ENCODE data around the gene CTXN1. TPM values are rescaled to one million over a fixed set of nuclear protein-coding genes. Genes with fewer than 3 reads are reported as not detected.

Gene CTXN1
- total RNA-seq (ENCODE audit: low replicate concordance), result 50.0 and 57.8 TPM in 2 replicates
- long read RNA-seq, result 0 reads

- TF ChIP-seq CTCF (conservative IDR thresholded peaks at IDR 0.05), result peak; percentile 57
- H3K4me3 Mint-ChIP-seq, result peak within 1 kb of the TSS; percentile 93
- H3K27me3 Mint-ChIP-seq, result no peaks in the 10 kb centered on the region
- H3K27ac Mint-ChIP-seq, result peak within 1 kb of the TSS; percentile 92
- no peaks in the 10 kb centered on the region for H3K9me3 Mint-ChIP-seq
- H3K36me3 Mint-ChIP-seq, result peaks cover 4% of the 10 kb centered on the region
- peak; percentile 91 for DNase-seq (ENCODE audit: extremely low spot score, unreplicated experiment)
- H3K4me1 Mint-ChIP-seq (ENCODE audit: unreplicated experiment), result peaks cover 18% of the 10 kb centered on the region
Measured at GRCh38 chr19:7926021-7926726, at the start of gene CTXN1. Gene CTXN1, minus strand, starts transcription at chr19:7926135. Its CDS starts 597 bp downstream, at chr19:7925538.

DNA sequence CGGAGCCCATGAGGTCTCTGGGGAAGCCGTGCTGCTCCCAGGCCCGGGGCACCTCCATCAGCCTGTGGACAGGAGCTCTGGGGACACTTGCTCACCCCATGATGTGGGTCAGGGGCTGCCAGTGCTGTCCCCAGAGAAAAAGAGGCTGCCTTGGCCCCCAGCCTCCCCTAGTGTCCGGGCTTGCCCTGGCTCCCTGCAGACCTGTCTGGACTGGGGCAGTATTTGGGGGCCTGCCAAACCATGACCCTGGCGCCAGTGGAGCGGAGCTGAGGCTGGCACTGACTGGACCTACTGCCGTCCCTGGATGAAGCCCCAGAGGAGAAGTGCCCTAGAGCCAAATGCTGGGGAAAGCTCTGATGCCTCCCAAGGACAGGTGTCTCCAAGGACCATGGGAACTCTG lies 49.1 kb upstream of the CTXN1 start:
- Mint-ChIP-seq H3K27me3 (no peaks in the 10 kb centered on the region), H3K27ac (no peak overlapping the region), H3K4me3 (no peak overlapping the region), H3K9me3 (no peaks in the 10 kb centered on the region), H3K36me3 (peaks cover 8% of the 10 kb centered on the region), H3K4me1 (ENCODE audit: unreplicated experiment) (no peaks in the 10 kb centered on the region)
- no peak for DNase-seq (ENCODE audit: extremely low spot score, unreplicated experiment)
- no peak for TF ChIP-seq CTCF (conservative IDR thresholded peaks at IDR 0.05)

- no peaks in the 10 kb centered on the region for H3K4me1 Mint-ChIP-seq (ENCODE audit: unreplicated experiment)
- no peak for TF ChIP-seq CTCF (conservative IDR thresholded peaks at IDR 0.05)
- H3K9me3 Mint-ChIP-seq, result no peaks in the 10 kb centered on the region
- H3K27ac Mint-ChIP-seq, result no peak overlapping the region
- H3K4me3 Mint-ChIP-seq, result no peak overlapping the region
- H3K27me3 Mint-ChIP-seq, result no peaks in the 10 kb centered on the region
- DNase-seq (ENCODE audit: extremely low spot score, unreplicated experiment), result no peak
- H3K36me3 Mint-ChIP-seq, result peaks cover 8% of the 10 kb centered on the region
Measured at GRCh38 chr19:7973883-7974282, 47.9 kb upstream of the CTXN1 start.

DNA sequence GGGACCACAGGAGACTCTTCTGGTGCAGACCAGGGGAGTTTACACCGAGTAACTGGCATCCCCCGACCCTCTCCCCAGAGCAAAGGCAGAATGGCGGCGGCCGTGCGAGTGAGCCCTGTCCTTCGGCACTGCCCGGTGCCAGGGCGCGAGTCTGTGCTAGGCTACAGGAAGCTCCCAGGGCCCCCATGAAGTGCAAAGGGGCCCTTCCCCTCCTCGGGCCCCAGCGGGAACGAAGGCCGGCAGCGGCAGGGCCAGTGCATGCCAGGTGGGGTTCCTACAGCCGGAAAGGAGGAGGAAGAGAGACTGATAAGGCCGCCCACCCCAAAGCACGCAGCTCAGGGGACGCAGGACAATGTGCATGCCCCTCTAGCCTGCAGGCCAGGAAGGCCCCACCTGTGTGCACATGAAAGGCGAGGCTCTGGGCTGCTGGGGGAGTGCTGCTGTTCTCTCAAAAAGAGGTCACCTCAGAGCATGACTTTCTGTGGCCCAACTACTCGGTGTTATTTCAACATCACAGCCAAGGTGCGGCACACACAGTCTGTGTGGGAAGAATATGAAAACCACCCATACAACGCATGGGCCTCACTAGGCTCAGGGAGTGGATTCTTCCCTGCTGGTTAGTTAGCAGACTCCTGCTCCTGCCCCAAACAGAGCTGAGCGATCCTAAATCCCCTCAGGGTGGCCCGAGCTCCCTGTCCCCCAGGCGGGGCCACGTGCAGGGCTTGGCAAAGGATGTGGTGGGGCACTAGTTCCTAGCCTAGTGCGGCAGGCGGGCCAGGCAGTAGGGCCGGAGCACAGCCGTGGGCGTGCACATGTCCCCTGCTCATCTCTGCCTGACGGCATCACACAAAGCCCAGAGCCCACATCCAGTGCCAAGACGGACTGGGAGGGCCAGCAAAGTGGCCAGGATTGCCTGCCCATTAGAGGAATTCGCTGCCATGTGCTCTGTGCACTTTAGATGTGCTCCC lies 45.9 kb upstream of the CTXN1 start:
- TF ChIP-seq CTCF (conservative IDR thresholded peaks at IDR 0.05), result no peak
- DNase-seq (ENCODE audit: extremely low spot score, unreplicated experiment), result no peak
- H3K4me3 Mint-ChIP-seq, result no peak overlapping the region
- H3K4me1 Mint-ChIP-seq (ENCODE audit: unreplicated experiment), result no peaks in the 10 kb centered on the region
- H3K27me3 Mint-ChIP-seq, result no peaks in the 10 kb centered on the region
- peaks cover 8% of the 10 kb centered on the region for H3K36me3 Mint-ChIP-seq
- no peak overlapping the region for H3K27ac Mint-ChIP-seq
- H3K9me3 Mint-ChIP-seq, result no peaks in the 10 kb centered on the region

DNA sequence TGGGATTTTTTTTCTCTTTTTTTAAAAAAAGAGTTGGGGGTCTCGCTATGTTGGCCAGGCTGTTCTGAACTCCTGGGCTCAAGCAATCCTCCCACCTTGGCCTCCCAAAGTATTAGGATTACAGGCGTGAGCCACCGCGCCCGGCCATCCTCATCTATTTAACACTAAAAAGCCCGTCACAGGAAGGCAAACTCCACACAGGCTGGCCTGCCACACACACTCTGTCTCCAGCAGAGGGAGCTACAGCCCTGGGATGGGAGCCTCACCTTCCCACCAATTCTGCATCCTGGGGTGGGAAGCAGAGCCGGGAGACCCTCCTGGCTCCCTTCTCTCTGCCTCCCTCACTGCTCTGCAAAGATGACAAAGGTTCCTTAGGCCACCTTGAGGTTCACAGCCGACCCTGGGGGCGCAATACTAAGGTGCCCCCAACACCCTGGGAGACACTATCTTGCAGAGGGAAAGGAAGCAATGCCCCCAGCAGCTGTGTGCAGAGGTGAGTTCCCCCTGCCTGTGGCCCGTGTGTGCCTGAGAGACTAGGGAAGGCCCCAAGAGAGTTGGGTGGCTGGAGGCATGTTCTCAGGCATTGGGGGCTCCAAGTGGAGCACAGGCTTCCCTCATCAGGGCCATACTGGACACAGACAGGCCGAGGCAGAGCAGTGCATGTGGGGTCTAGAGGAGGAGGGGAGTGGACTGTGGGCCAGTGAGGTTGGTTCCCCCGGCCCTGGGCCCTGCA lies 44.9 kb upstream of the CTXN1 start:
- TF ChIP-seq CTCF (conservative IDR thresholded peaks at IDR 0.05), result peak; percentile 88
- H3K27ac Mint-ChIP-seq, result peak overlapping the region; percentile 41
- no peak for DNase-seq (ENCODE audit: extremely low spot score, unreplicated experiment)
- peaks cover 13% of the 10 kb centered on the region for H3K36me3 Mint-ChIP-seq
- no peaks in the 10 kb centered on the region for H3K9me3 Mint-ChIP-seq
- no peak overlapping the region for H3K4me3 Mint-ChIP-seq
- no peaks in the 10 kb centered on the region for H3K4me1 Mint-ChIP-seq (ENCODE audit: unreplicated experiment)
- H3K27me3 Mint-ChIP-seq, result no peaks in the 10 kb centered on the region

Data from type B pancreatic cell (in vitro differentiated cells).